ENCODE results near the gene S1PR4. TPM values are rescaled to one million over a fixed set of nuclear protein-coding genes. Genes with fewer than 3 reads are reported as not detected.

Gene S1PR4
- total RNA-seq, 1 experiment from 2014 or later: 0.26 TPM

- H3K4me3 ChIP-seq (ENCODE audit: low read depth in 2 of 2, low read length in 2 of 2): no peak overlapping the region
- BruUV-seq (replicated peaks): no TSS peak
- CTCF ChIA-PET: no interaction called here
- H3K27me3 ChIP-seq (ENCODE audit: control insufficient read depth, insufficient read depth, low read length): no peaks in the 10 kb centered on the region
- TF ChIP-seq POLR2AphosphoS5 (IDR thresholded peaks at IDR 0.05; ENCODE audit: low read depth, low read length): no peak
- no peak for TF ChIP-seq CTCF (IDR thresholded peaks at IDR 0.05)
- no peak for TF ChIP-seq SIN3A (IDR thresholded peaks at IDR 0.05; ENCODE audit: borderline replicate concordance, insufficient read depth, low read depth, low read length)
- TF ChIP-seq REST (IDR thresholded peaks at IDR 0.05; ENCODE audit: insufficient read depth in 1 of 2, low read depth in 2 of 2, low read length in 1 of 2): no peak
- TF ChIP-seq TCF7L2 (IDR thresholded peaks at IDR 0.05; ENCODE audit: low read depth, low read length): no peak
- peaks cover 6% of the 10 kb centered on the region for H3K4me1 ChIP-seq (ENCODE audit: control insufficient read depth, insufficient read depth, low read length)
- no peaks in the 10 kb centered on the region for H3K36me3 ChIP-seq (ENCODE audit: control insufficient read depth, insufficient read depth, low read length)
- DNase-seq (ENCODE audit: low read depth, low spot score) (no peak), ATAC-seq (no peak)
- no peaks in the 10 kb centered on the region for H3K9me3 ChIP-seq (ENCODE audit: control insufficient read depth, insufficient read depth, low read depth, low read length)
- in situ Hi-C loops (cut with HindIII; ENCODE audit: low pct_unique_long_range_greater_than_20kb, low sequenced_read_pairs): no loop called here
- H3K27ac ChIP-seq (ENCODE audit: low read length): no peak overlapping the region
- POLR2A ChIA-PET: interaction anchor here (0.7 kb wide), 1 partner anchor 22 kb away, joined by 5 read pairs; no protein-coding TSS in a partner anchor
- intact Hi-C loops (cut with micrococcal nuclease; ENCODE audit: unreplicated experiment): no loop called here
Measured at GRCh38 chr19:3138268-3138667, 40.3 kb upstream of the S1PR4 start.

- no peaks in the 10 kb centered on the region for H3K9me3 ChIP-seq (ENCODE audit: control insufficient read depth, insufficient read depth, low read depth, low read length)
- ATAC-seq (no peak), DNase-seq (ENCODE audit: low read depth, low spot score) (no peak)
- intact Hi-C loops (cut with micrococcal nuclease; ENCODE audit: unreplicated experiment) (no loop called here), in situ Hi-C loops (cut with HindIII; ENCODE audit: low pct_unique_long_range_greater_than_20kb, low sequenced_read_pairs) (no loop called here)
- no peaks in the 10 kb centered on the region for H3K36me3 ChIP-seq (ENCODE audit: control insufficient read depth, insufficient read depth, low read length)
- no peak overlapping the region; the same call in 1 of the 2 replicates for H3K27ac ChIP-seq (ENCODE audit: low read length)
- H3K27me3 ChIP-seq (ENCODE audit: control insufficient read depth, insufficient read depth, low read length): no peaks in the 10 kb centered on the region
- peaks cover 6% of the 10 kb centered on the region for H3K4me1 ChIP-seq (ENCODE audit: control insufficient read depth, insufficient read depth, low read length)
- no TSS peak for BruUV-seq (replicated peaks)
- ChIA-PET POLR2A (interaction anchor here (1.0 kb wide), 1 partner anchor 8 kb away, joined by 5 read pairs; no protein-coding TSS in a partner anchor), CTCF (interaction anchor here (0.6 kb wide), 1 partner anchor 10 kb away, joined by 3 read pairs; no protein-coding TSS in a partner anchor)
- no peak for TF ChIP-seq REST (IDR thresholded peaks at IDR 0.05; ENCODE audit: insufficient read depth in 1 of 2, low read depth in 2 of 2, low read length in 1 of 2)
- no peak for TF ChIP-seq SIN3A (IDR thresholded peaks at IDR 0.05; ENCODE audit: borderline replicate concordance, insufficient read depth, low read depth, low read length)
- no peak for TF ChIP-seq CTCF (IDR thresholded peaks at IDR 0.05)
- no peak for TF ChIP-seq TCF7L2 (IDR thresholded peaks at IDR 0.05; ENCODE audit: low read depth, low read length)
- no peak for TF ChIP-seq POLR2AphosphoS5 (IDR thresholded peaks at IDR 0.05; ENCODE audit: low read depth, low read length)
- H3K4me3 ChIP-seq (ENCODE audit: low read depth in 2 of 2, low read length in 2 of 2): no peak overlapping the region
Measured at GRCh38 chr19:3140667-3141038, 37.9 kb upstream of the S1PR4 start.
